GM18499 (cell line): ENCODE data around the gene LGI1.
"Not testable (repeated sequence)": the region's sequence is repeated elsewhere in the genome, so short reads cannot be mapped to it uniquely, and the experiment has no call there.

ENCODE experiments used
- ATAC-seq: cut with Tn5 transposase; IDR thresholded peaks from one replicate; pipeline ENCODE4 v1.9.1; 2021; ENCODE audit warnings: moderate number of reproducible peaks; ENCODE audit not compliant: insufficient read depth, unreplicated experiment

LGI1 gene

DNA sequence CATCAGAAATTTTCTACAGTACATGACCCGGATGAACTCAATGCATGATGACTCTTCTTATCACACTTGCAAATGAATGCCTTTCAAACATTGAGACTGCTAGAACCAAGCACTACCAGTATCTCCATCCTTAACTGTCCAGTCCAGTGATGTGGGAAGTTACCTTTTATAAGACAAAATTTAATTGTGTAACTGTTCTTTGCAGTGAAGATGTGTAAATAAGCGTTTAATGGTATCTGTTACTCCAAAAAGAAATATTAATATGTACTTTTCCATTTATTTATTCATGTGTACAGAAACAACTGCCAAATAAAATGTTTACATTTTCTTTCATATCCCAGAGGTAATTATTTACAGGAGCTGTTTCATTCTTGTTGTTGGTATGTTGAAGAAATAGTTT lies 40.1 kb downstream of the LGI1 start:
- ATAC-seq = no peak

DNA sequence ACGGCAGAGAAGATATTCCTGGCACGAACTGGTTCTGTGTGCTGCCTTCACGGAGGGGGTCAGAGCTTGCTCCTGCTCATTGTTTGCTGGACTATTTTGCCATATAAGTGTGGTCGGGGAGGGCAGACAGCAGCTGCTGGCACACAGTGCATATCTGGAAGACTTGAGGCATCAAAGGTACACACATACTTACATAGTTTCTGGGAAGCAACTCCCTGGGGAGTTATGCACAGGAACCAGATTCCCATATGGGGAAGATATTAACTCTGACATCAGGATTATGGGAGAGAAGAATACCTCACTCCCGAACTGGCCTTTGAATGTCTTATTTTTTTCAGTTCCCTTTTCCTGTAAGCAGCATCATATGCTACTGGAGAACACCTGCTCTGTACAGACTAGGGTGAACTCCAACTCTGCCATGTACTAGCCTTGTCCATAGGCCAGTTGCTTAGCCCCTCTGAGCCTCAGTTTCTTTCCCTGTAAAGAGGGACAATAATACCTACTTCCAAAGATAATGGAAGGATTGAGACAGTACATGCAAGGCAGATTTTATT lies 41.5 kb downstream of the LGI1 start:
- ATAC-seq = no peak

DNA sequence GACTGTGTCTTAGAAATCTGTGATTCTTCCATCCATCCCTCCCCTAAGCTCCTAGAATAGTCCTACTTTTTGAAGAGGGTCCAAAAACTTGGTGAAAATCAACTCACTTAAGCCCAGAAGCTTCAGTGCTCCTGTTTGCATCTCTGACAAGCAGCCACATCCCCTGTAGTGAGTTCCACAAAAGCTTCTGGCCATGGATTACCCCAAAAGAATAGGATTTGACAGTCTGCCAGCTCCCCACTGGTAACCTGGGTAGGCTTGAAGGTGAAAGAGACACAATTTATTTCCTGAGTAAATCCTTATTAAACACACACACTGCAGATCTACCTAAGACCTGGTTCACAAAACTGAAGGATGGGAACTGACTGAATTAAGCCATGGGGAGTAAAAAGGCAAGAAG lies 46.5 kb downstream of the LGI1 start:
- ATAC-seq = no peak

DNA sequence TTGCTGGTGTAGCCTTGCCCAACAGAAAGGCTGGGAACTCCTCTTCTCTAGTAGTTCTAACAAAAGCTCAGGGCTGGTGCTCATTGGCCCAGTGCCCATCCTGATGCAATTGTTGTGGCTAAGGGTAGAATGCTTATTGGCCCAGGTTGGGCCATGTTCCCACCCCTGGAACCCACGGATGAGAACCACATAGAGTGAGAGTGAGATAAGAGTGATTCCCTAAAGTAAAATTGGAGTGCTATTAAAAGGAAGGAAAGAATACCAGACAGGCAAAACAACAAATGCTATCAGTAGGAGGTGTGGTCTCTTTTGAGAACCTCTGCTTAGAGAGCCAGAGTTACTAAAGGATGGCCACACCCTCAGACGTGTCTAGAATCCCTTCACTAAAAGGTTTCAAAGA lies 49.2 kb downstream of the LGI1 start:
- ATAC-seq = no peak

GRCh38 chr10:93807371-93807770 lies 49.6 kb downstream of the LGI1 start:
- ATAC-seq = no peak

- ATAC-seq = no peak
These were observed 55.1 kb downstream of the LGI1 start for GRCh38 chr10:93812659-93813338.

GRCh38 chr10:93813507-93814465 lies 56.0 kb downstream of the LGI1 start:
- ATAC-seq = no peak

GRCh38 chr10:93815304-93816096 lies 57.8 kb downstream of the LGI1 start:
- ATAC-seq = no peak

DNA sequence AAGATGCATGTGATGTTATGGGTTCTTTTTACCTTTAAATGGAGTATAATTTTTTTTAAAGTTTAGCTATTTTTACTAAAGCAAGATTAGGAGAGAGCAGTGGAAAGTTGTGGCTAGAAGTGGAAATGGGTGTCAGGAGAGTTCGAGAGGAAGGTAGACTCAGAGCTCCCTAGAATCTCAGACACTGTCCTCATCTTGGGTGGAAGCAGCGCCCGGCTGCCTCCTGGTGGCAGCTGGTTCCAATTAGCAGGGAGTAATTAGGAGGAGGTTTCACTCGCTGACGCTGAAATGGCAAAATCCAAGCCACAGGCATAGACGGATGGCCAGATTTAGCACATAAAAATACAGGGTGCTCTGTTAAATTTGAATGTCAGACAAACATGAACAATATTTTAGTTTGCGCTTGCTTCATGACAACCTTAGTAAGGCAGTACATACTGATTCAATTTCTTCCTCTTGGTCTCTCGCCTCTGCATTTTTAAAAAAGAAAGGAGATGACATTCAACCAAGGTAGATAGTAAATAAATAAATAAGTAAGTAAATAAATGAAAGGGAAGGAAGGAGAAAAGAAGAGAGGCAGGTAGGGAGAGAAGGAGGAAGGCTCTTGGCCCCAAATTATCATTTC lies 58.5 kb downstream of the LGI1 start:
- no peak for ATAC-seq

DNA sequence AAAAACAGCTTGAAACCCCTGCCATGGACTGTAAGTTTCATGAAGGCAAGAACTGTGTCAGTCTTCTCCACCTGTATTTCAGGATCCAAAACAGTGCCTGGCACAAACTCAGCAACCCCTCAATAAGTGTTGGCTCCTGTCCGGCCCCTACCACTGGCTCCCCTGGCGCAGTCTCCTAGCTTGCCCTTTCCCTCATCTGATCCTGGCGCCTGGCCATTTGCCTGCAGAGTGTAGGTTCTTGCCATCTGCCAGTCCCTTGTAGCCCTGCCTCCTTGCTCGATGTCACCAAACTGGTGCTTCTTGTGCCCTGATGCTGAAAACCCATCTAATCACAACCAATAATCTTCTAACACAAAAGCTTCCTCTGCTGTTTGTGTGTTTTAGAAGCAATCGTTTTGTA lies 60.4 kb downstream of the LGI1 start:
- ATAC-seq = no peak

- no peak for ATAC-seq
These were observed 61.8 kb downstream of the LGI1 start for GRCh38 chr10:93819520-93819919.

DNA sequence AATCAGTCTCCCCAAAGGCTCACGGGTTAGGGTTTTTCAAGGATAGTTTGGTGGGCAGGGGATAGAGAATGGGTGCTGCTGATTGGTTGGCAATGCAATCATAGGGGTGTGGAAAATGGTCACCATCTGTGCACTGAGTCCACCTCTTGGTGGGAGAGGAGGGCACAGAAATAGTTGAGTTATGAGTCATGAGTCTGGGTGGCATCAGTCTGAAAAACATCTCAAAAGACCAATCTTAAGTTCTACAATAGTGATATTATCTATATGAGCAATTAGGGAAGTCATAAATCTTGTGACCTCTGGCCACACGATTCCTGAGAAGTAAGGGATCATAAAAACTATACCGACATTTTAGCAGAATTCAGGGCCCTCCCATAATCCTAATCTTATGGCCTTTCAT lies 62.7 kb downstream of the LGI1 start:
- no peak for ATAC-seq

GRCh38 chr10:93821051-93821772 lies 63.5 kb downstream of the LGI1 start:
- no peak for ATAC-seq

DNA sequence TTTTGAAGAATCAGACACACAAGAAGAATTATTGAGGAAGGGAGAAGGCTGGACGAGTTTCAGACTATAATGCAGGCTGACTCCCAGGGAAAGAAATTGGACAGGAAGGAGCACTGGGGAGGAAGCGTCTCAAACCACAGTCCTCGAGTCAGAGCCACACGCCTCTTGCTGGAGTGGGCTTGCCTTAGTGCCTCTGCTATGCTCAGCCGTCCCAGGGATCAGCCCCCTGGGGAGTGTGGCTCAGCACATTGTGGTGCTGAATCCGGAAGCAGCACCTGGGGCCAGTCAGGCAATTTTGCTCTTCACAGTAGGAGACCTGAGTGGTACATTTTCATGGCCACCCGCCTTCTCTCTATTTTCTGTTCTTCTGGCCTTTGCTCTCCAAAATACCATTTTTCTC lies 68.6 kb downstream of the LGI1 start:
- ATAC-seq = no peak

DNA sequence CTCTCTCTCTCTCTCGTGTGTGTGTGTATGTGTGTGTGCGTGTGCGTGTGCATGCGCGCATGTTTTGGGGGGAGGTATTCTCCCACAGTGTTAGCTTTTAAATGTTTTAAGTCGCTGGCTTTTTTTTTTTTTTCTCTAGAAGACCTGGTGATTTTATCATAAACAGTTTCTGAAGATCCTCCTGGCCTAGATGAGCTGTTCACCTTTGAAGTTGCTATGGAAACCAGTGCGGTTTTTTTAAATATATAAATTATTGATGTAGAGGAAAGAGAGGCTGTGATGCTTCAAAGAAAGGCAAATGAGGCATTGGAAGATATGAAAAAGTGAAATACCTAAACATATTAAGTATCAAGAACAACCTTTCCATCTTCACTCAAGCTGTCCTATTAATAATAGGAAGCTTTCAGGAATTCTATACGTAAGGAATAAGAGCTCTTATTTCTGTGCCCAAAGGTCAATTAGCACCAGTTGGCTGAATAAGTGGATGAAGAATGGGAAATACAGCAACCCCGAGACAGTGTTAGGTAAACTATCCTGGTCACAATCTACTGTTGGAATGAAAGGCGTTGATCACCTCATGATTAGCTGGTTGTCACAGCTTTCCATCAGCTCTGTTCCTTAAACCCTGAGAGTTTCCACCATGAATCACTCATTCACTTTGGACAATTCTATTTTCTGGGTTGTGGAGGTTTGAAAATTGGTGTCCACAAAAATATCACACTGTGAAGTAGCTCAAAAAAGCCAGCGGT lies 69.5 kb downstream of the LGI1 start:
- no peak for ATAC-seq

DNA sequence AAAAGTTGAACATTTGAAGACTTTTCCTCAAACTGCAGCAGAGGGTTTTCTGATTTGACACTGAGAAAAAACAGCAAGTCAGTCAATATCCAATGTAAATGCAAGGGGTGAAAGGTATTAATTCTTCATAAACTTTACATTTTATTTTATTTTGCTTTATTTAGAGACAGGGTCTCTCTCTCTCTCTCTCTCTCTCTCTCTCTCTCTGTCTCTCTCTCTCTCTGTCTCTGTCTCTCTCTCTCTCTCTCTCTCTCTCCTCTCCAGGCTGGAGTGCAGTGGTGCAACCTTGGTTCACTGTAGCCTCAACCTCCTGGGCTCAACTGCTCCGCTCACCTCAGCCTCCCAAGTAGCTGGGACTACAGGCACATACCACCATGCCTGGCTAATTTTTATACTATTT lies 73.3 kb downstream of the LGI1 start:
- not testable (repeated sequence) for ATAC-seq

DNA sequence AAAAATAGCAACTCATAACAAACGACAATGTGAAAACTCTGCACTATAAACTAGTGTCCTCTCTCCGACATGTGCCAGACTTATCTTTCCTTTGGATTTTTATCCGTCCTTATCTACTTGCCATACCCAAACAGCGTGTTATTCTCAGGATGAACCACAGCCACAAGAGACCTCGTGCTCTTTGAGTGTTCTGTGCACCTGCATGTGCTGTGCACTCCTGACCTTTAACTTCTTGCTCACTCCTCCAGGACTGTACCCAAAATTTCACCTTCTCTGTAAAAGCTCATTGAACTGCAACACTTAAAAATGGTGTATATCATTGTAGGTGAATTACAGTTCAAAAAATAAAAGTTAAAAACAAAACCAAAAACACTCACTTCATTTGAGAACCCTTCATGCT lies 78.0 kb downstream of the LGI1 start:
- no peak for ATAC-seq

- ATAC-seq = no peak
These were observed 80.1 kb downstream of the LGI1 start for GRCh38 chr10:93837822-93838221.

DNA sequence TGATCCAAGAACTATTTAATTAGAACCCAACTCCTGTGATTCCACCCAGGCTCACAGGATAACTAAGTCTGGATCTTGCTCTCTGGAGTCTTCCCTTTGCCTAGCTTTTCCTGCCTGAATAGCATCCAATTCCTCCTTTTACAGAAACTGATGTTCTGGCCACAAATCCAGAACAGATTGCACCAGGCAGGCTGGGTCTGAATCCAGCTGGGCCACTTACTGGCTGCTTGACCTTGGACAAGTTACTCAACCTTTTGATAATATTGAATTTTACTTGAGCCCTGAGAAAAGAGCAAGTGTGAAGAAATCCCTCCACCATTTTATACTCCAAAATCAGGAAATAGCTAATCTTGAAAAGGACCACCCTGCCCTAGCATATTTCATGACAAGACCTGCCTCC lies 80.5 kb downstream of the LGI1 start:
- ATAC-seq = no peak
